Muscle of arm (tissue), 12 donors: ENCODE data around the gene SCAF8. TPM values are rescaled to one million over a fixed set of nuclear protein-coding genes. Genes with fewer than 3 reads are reported as not detected.

Source experiments
- DNase-seq: peaks from one replicate; pipeline ENCODE4 v3.0.0-alpha.2; 2013
- polyA plus RNA-seq, 12 donors: library from polyadenylated mRNA; unstranded; fragments of 120-200 nt; gene quantifications; one replicate each; pipeline ENCODE4 v1.2.1, GENCODE V29; 2013; ENCODE audit not compliant: insufficient read length in 12 of 12

The SCAF8 gene
- polyA plus RNA-seq, 12 donors = 17.3 to 49.5 (median 39.0) TPM; not detected in 1

- DNase-seq = no peak
Measured at GRCh38 chr6:154876486-154877280, 143.5 kb downstream of the SCAF8 start.

GRCh38 chr6:154878871-154879491 lies 145.8 kb downstream of the SCAF8 start:
- DNase-seq = no peak

GRCh38 chr6:154882107-154882506 lies 148.9 kb downstream of the SCAF8 start:
- DNase-seq = no peak

Other genes starting within 250 kb of the SCAF8 start
- gene CNKSR3, start 222.7 kb upstream of the SCAF8 start, polyA plus RNA-seq = 10 to 100 TPM in 11 of 12 donors, not detected in 1; 12.3 to 23.0 (median 18.0) TPM